ENCODE results near the gene PTPRD. TPM values are rescaled to one million over a fixed set of nuclear protein-coding genes. Genes with fewer than 3 reads are reported as not detected.

PTPRD gene
- total RNA-seq, 1 experiment from 2014 or later: 32.5 TPM

GRCh38 chr9:9747787-9748186 lies 865.0 kb downstream of the PTPRD start:
- H2AK5ac ChIP-seq (ENCODE audit: insufficient read length, low read length): no peak overlapping the region
- no peaks in the 10 kb centered on the region for H3K27me3 Mint-ChIP-seq (ENCODE audit: low read depth)
- H4K91ac ChIP-seq (ENCODE audit: insufficient read length, low read depth, low read length): no peak overlapping the region
- H2BK20ac ChIP-seq (ENCODE audit: low read depth, low read length, poor library complexity, severe bottlenecking): no peak overlapping the region
- H3K56ac ChIP-seq (ENCODE audit: insufficient read length, low read depth, low read length): no peak overlapping the region
- H3K27me3 ChIP-seq (ENCODE audit: insufficient read depth, low read length): no peaks in the 10 kb centered on the region
- no peaks in the 10 kb centered on the region for H4K20me1 ChIP-seq (ENCODE audit: control insufficient read depth, insufficient read depth, insufficient read length)
- no peak overlapping the region for H4K5ac ChIP-seq (ENCODE audit: insufficient read length, low read depth, low read length)
- no peaks in the 10 kb centered on the region for H3K79me2 ChIP-seq (ENCODE audit: insufficient read depth, low read length)
- H3K4me2 ChIP-seq (ENCODE audit: insufficient read depth, insufficient read length, low read length): no peak overlapping the region
- H3K79me1 ChIP-seq (ENCODE audit: insufficient read depth, low read depth, low read length, poor library complexity, severe bottlenecking): no peaks in the 10 kb centered on the region
- no peaks in the 10 kb centered on the region for H3K23me2 ChIP-seq (ENCODE audit: insufficient read length, low read depth, low read length, poor library complexity, severe bottlenecking)
- no peak overlapping the region for H2BK120ac ChIP-seq (ENCODE audit: low read depth, low read length, poor library complexity, severe bottlenecking)
- no CpG with 5 or more reads among the region's 4 CpGs for WGBS (ENCODE audit: extremely low coverage, insufficient read length, low lambda C conversion rate)
- no peak overlapping the region for H3K23ac ChIP-seq (ENCODE audit: insufficient read length, low read depth, low read length)
- no peak overlapping the region for H3K18ac ChIP-seq (ENCODE audit: insufficient read length, low read depth, low read length)
- no peaks in the 10 kb centered on the region for H3K4me1 ChIP-seq (ENCODE audit: insufficient read depth, low read length)
- no peaks in the 10 kb centered on the region for H3K36me3 Mint-ChIP-seq (ENCODE audit: insufficient read depth in 1 of 3, low read depth in 3 of 3)
- H3K9ac ChIP-seq (ENCODE audit: extremely low read depth, insufficient read length, low read length): no peak overlapping the region
- H3T11ph ChIP-seq (ENCODE audit: low read length): no peak overlapping the region
- no peak for DNase-seq
- no peak overlapping the region for H2BK5ac ChIP-seq (ENCODE audit: insufficient read length, low read length)
- H2BK12ac ChIP-seq (ENCODE audit: insufficient read length, low read depth, low read length): no peak overlapping the region
- H4K8ac ChIP-seq (replicated peaks; ENCODE audit: insufficient read length, low read depth, low read length): no peak overlapping the region
- no peak overlapping the region for H2BK15ac ChIP-seq (ENCODE audit: low read depth, low read length)
- no peaks in the 10 kb centered on the region for H3K9me3 Mint-ChIP-seq
- no peak overlapping the region for H3K27ac ChIP-seq (ENCODE audit: insufficient read length, low read depth, low read length)
- no peak overlapping the region for H2AFZ ChIP-seq (ENCODE audit: low read length)
- H3K14ac ChIP-seq (ENCODE audit: insufficient read depth, low read length): no peak overlapping the region
- no peak overlapping the region for H3K4me3 Mint-ChIP-seq
- H3K9me3 ChIP-seq (ENCODE audit: control insufficient read depth, low read depth, low read length): no peaks in the 10 kb centered on the region
- no peak overlapping the region for H3K4ac ChIP-seq (ENCODE audit: low read depth, low read length)
- H3K27ac Mint-ChIP-seq: peak overlapping the region in 1 of 3 experiments; percentile 59; a peak in 2 of 7 replicates
- TF ChIP-seq, protein P1, sequence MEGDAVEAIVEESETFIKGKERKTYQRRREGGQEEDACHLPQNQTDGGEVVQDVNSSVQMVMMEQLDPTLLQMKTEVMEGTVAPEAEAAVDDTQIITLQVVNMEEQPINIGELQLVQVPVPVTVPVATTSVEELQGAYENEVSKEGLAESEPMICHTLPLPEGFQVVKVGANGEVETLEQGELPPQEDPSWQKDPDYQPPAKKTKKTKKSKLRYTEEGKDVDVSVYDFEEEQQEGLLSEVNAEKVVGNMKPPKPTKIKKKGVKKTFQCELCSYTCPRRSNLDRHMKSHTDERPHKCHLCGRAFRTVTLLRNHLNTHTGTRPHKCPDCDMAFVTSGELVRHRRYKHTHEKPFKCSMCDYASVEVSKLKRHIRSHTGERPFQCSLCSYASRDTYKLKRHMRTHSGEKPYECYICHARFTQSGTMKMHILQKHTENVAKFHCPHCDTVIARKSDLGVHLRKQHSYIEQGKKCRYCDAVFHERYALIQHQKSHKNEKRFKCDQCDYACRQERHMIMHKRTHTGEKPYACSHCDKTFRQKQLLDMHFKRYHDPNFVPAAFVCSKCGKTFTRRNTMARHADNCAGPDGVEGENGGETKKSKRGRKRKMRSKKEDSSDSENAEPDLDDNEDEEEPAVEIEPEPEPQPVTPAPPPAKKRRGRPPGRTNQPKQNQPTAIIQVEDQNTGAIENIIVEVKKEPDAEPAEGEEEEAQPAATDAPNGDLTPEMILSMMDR (conservative IDR thresholded peaks at IDR 0.05): no peak
- H3K4me1 Mint-ChIP-seq: peaks cover 0 to 5% of the 10 kb centered on the region in 2 experiments; a peak in 1 of 4 replicates

Data from H9 (cell line).